ENCODE measurements around the gene SNRPE. TPM values are rescaled to one million over a fixed set of nuclear protein-coding genes. Genes with fewer than 3 reads are reported as not detected.

SNRPE gene
- total and polyA plus RNA-seq, 2 of the 13 experiments (the other 11 are each of a cell fraction or from before 2014, with no cell fraction given): 146 to 281 TPM

DNA sequence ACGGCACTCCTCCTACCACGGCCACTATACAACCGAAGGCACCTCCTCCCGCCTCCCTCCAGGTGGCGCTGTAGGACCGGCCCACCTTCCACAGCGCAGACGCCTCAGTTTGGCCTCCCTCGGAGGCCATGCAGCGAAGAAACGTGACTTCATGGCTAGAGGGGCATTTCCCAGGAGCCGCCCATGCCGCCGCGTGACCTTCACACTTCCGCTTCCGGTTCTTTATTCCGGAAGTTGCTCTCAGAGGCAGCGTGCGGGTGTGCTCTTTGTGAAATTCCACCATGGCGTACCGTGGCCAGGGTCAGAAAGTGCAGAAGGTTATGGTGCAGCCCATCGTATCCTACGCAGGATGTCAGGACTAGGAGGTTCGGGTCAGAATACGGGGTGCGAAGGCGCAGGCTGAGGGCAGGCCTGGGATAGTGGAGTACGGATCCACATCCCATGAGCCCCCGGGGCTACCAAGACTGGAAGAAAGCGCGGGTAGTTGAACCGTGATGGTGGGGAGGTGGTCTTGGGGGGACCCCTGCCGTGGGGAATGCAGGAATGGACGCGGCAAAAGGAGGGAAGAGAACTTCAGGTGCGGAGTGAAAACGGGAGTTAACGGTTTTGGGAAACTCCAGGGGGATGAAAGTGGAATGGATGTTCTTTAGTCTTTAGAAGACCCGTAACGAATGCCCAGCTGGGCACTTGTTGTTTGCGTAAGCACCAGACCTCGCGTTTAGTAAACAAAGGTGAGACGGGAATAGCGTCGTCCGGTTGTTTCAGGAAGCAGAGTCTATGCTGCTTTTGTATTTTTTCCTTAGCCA lies at the start of gene SNRPE (continued):
- TF ChIP-seq LCORL (IDR thresholded peaks at IDR 0.05) (0 out of 2 replicates have a peak, but pooled peaks have one; percentile 6), LCORL (CRISPR knock-in tag; IDR thresholded peaks at IDR 0.05) (peak; percentile 85), ZSCAN21 (CRISPR knock-in tag; IDR thresholded peaks at IDR 0.05; ENCODE audit: borderline replicate concordance) (peak; percentile 41; the same call in 1 of the 2 replicates), STAG1 (CRISPR knock-in tag; IDR thresholded peaks at IDR 0.05) (peak; percentile 97)

GRCh38 chr1:203813581-203814341 lies 47.6 kb upstream of the SNRPE start:
- in situ Hi-C loops (cut with HindIII; ENCODE audit: extremely low pct_ligation_motif_present, low pct_unique_long_range_greater_than_20kb) (no loop called here), intact Hi-C loops (cut with micrococcal nuclease; ENCODE audit: unreplicated experiment) (no loop called here)
- FAIRE-seq: no peak
- ChIA-PET CTCF (ENCODE audit: low intra/inter-chr PET ratio, low total read pairs) (no interaction called here), POLR2A (no interaction called here)
- Histone ChIP-seq H3K4me1 (ENCODE audit: insufficient read depth, low read length) (no peaks in the 10 kb centered on the region), H3K27me3 (ENCODE audit: control insufficient read depth in 1 of 2, insufficient read depth in 2 of 2, low read length in 2 of 2) (no peaks in the 10 kb centered on the region), H3K4me3 (replicated peaks in 1 of 3; ENCODE audit: insufficient read depth in 1 of 3, low read depth in 2 of 3, low read length in 3 of 3) (no peak overlapping the region), H3K4me2 (ENCODE audit: low read depth, low read length) (no peak overlapping the region), H3K36me3 (replicated peaks in 1 of 2; ENCODE audit: control insufficient read depth in 1 of 2, insufficient read depth in 2 of 2, low read length in 2 of 2) (peaks cover 10 to 35% of the 10 kb centered on the region in 2 experiments), H3K9ac (ENCODE audit: insufficient read depth, low read depth, low read length) (no peak overlapping the region), H3K27ac (ENCODE audit: extremely low read length, insufficient read depth, low read length) (no peak overlapping the region), H2AFZ (ENCODE audit: low read length) (no peak overlapping the region), H3K79me2 (ENCODE audit: insufficient read depth, low read length) (peaks cover 8% of the 10 kb centered on the region), H3K9me3 (ENCODE audit: low read length) (no peaks in the 10 kb centered on the region), H4K20me1 (ENCODE audit: insufficient read depth, low read length) (no peaks in the 10 kb centered on the region; the same call in 1 of the 2 replicates)
- ATAC-seq: no peak
- 97% methylated on average over 2 of the region's 2 CpGs for WGBS (ENCODE audit: low lambda C conversion rate)
- BruUV-seq (replicated peaks): no TSS peak
- no peak for DNase-seq (ENCODE audit: low spot score)
- TF ChIP-seq KLF11 (CRISPR knock-in tag; IDR thresholded peaks at IDR 0.05): no peak
- TF ChIP-seq ZNF256 (CRISPR knock-in tag; conservative IDR thresholded peaks at IDR 0.05): peak; percentile 98

All from HepG2 (cell line).